Astrocyte (in vitro differentiated cells and primary cell): Measurements from ENCODE around the gene CYP2R1. TPM values are rescaled to one million over a fixed set of nuclear protein-coding genes. Genes with fewer than 3 reads are reported as not detected.
"Not testable (repeated sequence)": the region's sequence is repeated elsewhere in the genome, so short reads cannot be mapped to it uniquely, and the experiment has no call there.

Experiments used
- DNase-seq: peaks from one replicate; pipeline ENCODE4 v3.0.0-alpha.2; 2010; ENCODE audit warnings: low read depth
- FAIRE-seq: peaks from 2 replicates; lab custom pipeline; 2011; peaks lifted over from hg19 to GRCh38; lab: Jason Lieb, UNC
- H2AFZ ChIP-seq: 2 replicates; pipeline ENCODE4 v1.6.0; 2012; ENCODE audit warnings: low read depth, low read length, inconsistent platforms
- H3K27ac ChIP-seq: 2 replicates; pipeline ENCODE4 v1.5.1; 2011; ENCODE audit warnings: low read depth, low read length, inconsistent platforms
- H3K27me3 ChIP-seq: 2 replicates; pipeline ENCODE4 v1.6.0; 2011; ENCODE audit warnings: low read length, inconsistent platforms; ENCODE audit not compliant: insufficient read depth
- H3K36me3 ChIP-seq: 2 replicates; pipeline ENCODE4 v1.5.1; 2011; ENCODE audit warnings: low read length, inconsistent platforms; ENCODE audit not compliant: insufficient read depth
- H3K4me1 ChIP-seq: 2 replicates; pipeline ENCODE4 v1.5.1; 2011; ENCODE audit warnings: low read length, inconsistent platforms; ENCODE audit not compliant: insufficient read depth
- H3K4me2 ChIP-seq: 2 replicates; pipeline ENCODE4 v1.6.0; 2012; ENCODE audit warnings: low read length, inconsistent platforms
- H3K4me3 ChIP-seq: 2 replicates; pipeline ENCODE4 v1.5.1; 2011; ENCODE audit warnings: low read depth, mild to moderate bottlenecking, low read length, inconsistent platforms; ENCODE audit not compliant: insufficient read depth
- H3K79me2 ChIP-seq: 2 replicates; pipeline ENCODE4 v1.6.0; 2012; ENCODE audit warnings: mild to moderate bottlenecking, low read length, inconsistent platforms; ENCODE audit not compliant: insufficient read depth
- H3K9ac ChIP-seq: 2 replicates; pipeline ENCODE4 v1.6.0; 2012; ENCODE audit warnings: mild to moderate bottlenecking, low read length, inconsistent platforms
- H3K9me3 ChIP-seq: 2 replicates; pipeline ENCODE4 v1.5.1; 2012; ENCODE audit warnings: low read depth, mild to moderate bottlenecking, low read length, inconsistent platforms; ENCODE audit not compliant: insufficient read depth
- H4K20me1 ChIP-seq: 2 replicates; pipeline ENCODE4 v1.6.0; 2012; ENCODE audit warnings: low read length, inconsistent platforms; ENCODE audit not compliant: insufficient read depth
- H3K27ac Mint-ChIP-seq: one replicate; pipeline ENCODE4 v1.8.0; 2021; ENCODE audit warnings: mild to moderate bottlenecking, mixed read lengths; ENCODE audit not compliant: unreplicated experiment
- H3K27me3 Mint-ChIP-seq: one replicate; pipeline ENCODE4 v1.8.0; 2021; ENCODE audit warnings: low read depth, mixed read lengths; ENCODE audit not compliant: unreplicated experiment
- H3K36me3 Mint-ChIP-seq: one replicate; pipeline ENCODE4 v1.8.0; 2021; ENCODE audit warnings: low read depth, mixed read lengths; ENCODE audit not compliant: unreplicated experiment
- H3K4me1 Mint-ChIP-seq: one replicate; pipeline ENCODE4 v1.8.0; 2021; ENCODE audit warnings: low read depth, mixed read lengths; ENCODE audit not compliant: unreplicated experiment
- H3K4me3 Mint-ChIP-seq: one replicate; pipeline ENCODE4 v1.8.0; 2021; ENCODE audit warnings: mild to moderate bottlenecking, moderate library complexity, mixed read lengths; ENCODE audit not compliant: unreplicated experiment
- H3K9me3 Mint-ChIP-seq: one replicate; pipeline ENCODE4 v1.8.0; 2021; ENCODE audit warnings: mild to moderate bottlenecking, mixed read lengths; ENCODE audit not compliant: unreplicated experiment
- CTCF ChIP-seq: IDR thresholded peaks from 2 replicates; pipeline ENCODE4 v1.5.1; 2011; ENCODE audit warnings: low read depth, mild to moderate bottlenecking, inconsistent platforms, low read length, moderate library complexity; ENCODE audit not compliant: insufficient read depth
- EZH2 ChIP-seq: IDR thresholded peaks from 2 replicates; pipeline ENCODE4 v1.6.1; 2012; ENCODE audit warnings: mild to moderate bottlenecking, low read length, inconsistent platforms; ENCODE audit not compliant: insufficient read depth
- total RNA-seq: library from RNA; stranded (reverse); gene quantifications from 2 replicates; pipeline ENCODE4 v1.2.1, GENCODE V29; 2021

CYP2R1 gene
- total RNA-seq, 1 donor from 2014 or later, result 9.9 TPM

GRCh38 chr11:14884667-14885273 is 7.3 kb downstream of the CYP2R1 start:
- TF ChIP-seq EZH2, result no peak
- TF ChIP-seq CTCF, result no peak
- Mint-ChIP-seq H3K27ac (no peak overlapping the region), H3K36me3 (peaks cover 3% of the 10 kb centered on the region), H3K4me3 (no peak overlapping the region), H3K27me3 (no peaks in the 10 kb centered on the region), H3K9me3 (peaks cover 3% of the 10 kb centered on the region), H3K4me1 (peaks cover 2% of the 10 kb centered on the region)
- Histone ChIP-seq H3K79me2 (no peaks in the 10 kb centered on the region), H2AFZ (no peak overlapping the region), H3K9ac (no peak overlapping the region), H4K20me1 (peaks cover 3% of the 10 kb centered on the region), H3K4me2 (no peak overlapping the region), H3K4me3 (no peak overlapping the region), H3K9me3 (no peaks in the 10 kb centered on the region), H3K27me3 (no peaks in the 10 kb centered on the region), H3K27ac (no peak overlapping the region), H3K36me3 (no peaks in the 10 kb centered on the region), H3K4me1 (no peaks in the 10 kb centered on the region)
- no peak for FAIRE-seq
- DNase-seq, result no peak

- H3K4me3 Mint-ChIP-seq, H3K27me3 Mint-ChIP-seq, H3K27me3 ChIP-seq, H4K20me1 ChIP-seq, H3K79me2 ChIP-seq, H3K27ac Mint-ChIP-seq, H3K9ac ChIP-seq, H3K9me3 ChIP-seq, H3K36me3 ChIP-seq, H3K4me1 ChIP-seq, FAIRE-seq, DNase-seq, H2AFZ ChIP-seq, H3K4me2 ChIP-seq, H3K4me1 Mint-ChIP-seq, H3K9me3 Mint-ChIP-seq, H3K4me3 ChIP-seq, H3K36me3 Mint-ChIP-seq, H3K27ac ChIP-seq: not testable (repeated sequence)
Observed at GRCh38 chr11:14883683-14884082, 8.3 kb downstream of the CYP2R1 start.

GRCh38 chr11:14882196-14882595 is 9.8 kb downstream of the CYP2R1 start:
- Histone ChIP-seq H3K79me2 (no peaks in the 10 kb centered on the region), H3K36me3 (peaks cover 5% of the 10 kb centered on the region), H3K4me1 (no peaks in the 10 kb centered on the region), H3K27me3 (no peaks in the 10 kb centered on the region), H3K27ac (no peak overlapping the region), H3K4me2 (no peak overlapping the region), H2AFZ (no peak overlapping the region), H3K4me3 (no peak overlapping the region), H3K9ac (no peak overlapping the region), H3K9me3 (no peaks in the 10 kb centered on the region), H4K20me1 (no peaks in the 10 kb centered on the region)
- TF ChIP-seq EZH2 (no peak), CTCF (no peak)
- Mint-ChIP-seq H3K9me3 (peaks cover 3% of the 10 kb centered on the region), H3K27me3 (no peaks in the 10 kb centered on the region), H3K4me3 (no peak overlapping the region), H3K4me1 (no peaks in the 10 kb centered on the region), H3K27ac (no peak overlapping the region), H3K36me3 (peaks cover 13% of the 10 kb centered on the region)
- FAIRE-seq, result no peak
- DNase-seq, result no peak
